Brain microvascular endothelial cell (primary cell): Measurements from ENCODE around the gene TCF4.
A peak's percentile ranks its signal among the peaks of the same experiment; 100 is the strongest.

ENCODE experiments used
- DNase-seq: peaks from one replicate; pipeline ENCODE4 v3.0.0-alpha.2; 2020
- H3K27ac ChIP-seq: fragments of 250-450 bp; sonication (Bioruptor Pico); 2 replicates; pipeline ENCODE4 v1.5.1; 2020; ENCODE audit warnings: mild to moderate bottlenecking, moderate library complexity
- H3K27me3 ChIP-seq: fragments of 250-450 bp; sonication (Bioruptor Pico); replicated peaks from 2 replicates; pipeline ENCODE4 v1.5.1; 2020; ENCODE audit warnings: mild to moderate bottlenecking
- H3K36me3 ChIP-seq: fragments of 250-450 bp; sonication (Bioruptor Pico); replicated peaks from 2 replicates; pipeline ENCODE4 v1.5.1; 2020; ENCODE audit warnings: mild to moderate bottlenecking
- H3K4me3 ChIP-seq: 2 replicates; pipeline ENCODE4 v1.5.1; 2011; ENCODE audit warnings: low read depth, mild to moderate bottlenecking, control low read depth, low read length, moderate library complexity
- CTCF ChIP-seq: IDR thresholded peaks from 2 replicates; pipeline ENCODE4 v1.5.1; 2011; ENCODE audit warnings: low read depth, mild to moderate bottlenecking, moderate library complexity, low read length, control low read depth, inconsistent platforms; ENCODE audit errors: missing control alignments
- in situ Hi-C: cut with HindIII; loops from 2 replicates; pipeline ENCODE4 v1.10.0; 2017; ENCODE audit warnings: low sequenced_read_pairs, low pct_ligation_motif_present

The TCF4 gene

GRCh38 chr18:55346961-55347740, 240.8 kb downstream of the TCF4 start:
- no peak overlapping the region for H3K27ac ChIP-seq
- DNase-seq = no peak
- no peaks in the 10 kb centered on the region for H3K36me3 ChIP-seq
- TF ChIP-seq CTCF = no peak
- in situ Hi-C loops = no loop called here
- H3K4me3 ChIP-seq = no peak overlapping the region
- no peaks in the 10 kb centered on the region for H3K27me3 ChIP-seq

- no peak for DNase-seq
- in situ Hi-C loops = no loop called here
- no peaks in the 10 kb centered on the region for H3K27me3 ChIP-seq
- TF ChIP-seq CTCF = no peak
- no peaks in the 10 kb centered on the region for H3K36me3 ChIP-seq
- no peak overlapping the region for H3K27ac ChIP-seq
- H3K4me3 ChIP-seq = no peak overlapping the region
Measured at GRCh38 chr18:55346387-55346786, 241.6 kb downstream of the TCF4 start.

- no peak for TF ChIP-seq CTCF
- no peak for DNase-seq
- Histone ChIP-seq H3K27me3 (no peaks in the 10 kb centered on the region), H3K4me3 (no peak overlapping the region), H3K36me3 (no peaks in the 10 kb centered on the region), H3K27ac (no peak overlapping the region)
- in situ Hi-C loops = no loop called here
Measured at GRCh38 chr18:55345103-55345950, 242.7 kb downstream of the TCF4 start.

- no peak overlapping the region for H3K27ac ChIP-seq
- H3K4me3 ChIP-seq = no peak overlapping the region
- in situ Hi-C loops = no loop called here
- no peaks in the 10 kb centered on the region for H3K36me3 ChIP-seq
- peak; percentile 43 for TF ChIP-seq CTCF
- H3K27me3 ChIP-seq = no peaks in the 10 kb centered on the region
- no peak for DNase-seq
Measured at GRCh38 chr18:55343396-55344073, 244.5 kb downstream of the TCF4 start.

- no peaks in the 10 kb centered on the region for H3K27me3 ChIP-seq
- no peaks in the 10 kb centered on the region for H3K36me3 ChIP-seq
- no peak for DNase-seq
- in situ Hi-C loops = no loop called here
- H3K4me3 ChIP-seq = no peak overlapping the region
- H3K27ac ChIP-seq = no peak overlapping the region
- no peak for TF ChIP-seq CTCF
Measured at GRCh38 chr18:55340998-55341397, 247.0 kb downstream of the TCF4 start.
